Tibial artery (tissue), 4 donors: Measurements from ENCODE around the gene RNF220.

ENCODE experiments used
- DNase-seq, 2 donors: peaks; one replicate each; pipeline ENCODE4 v3.0.0-alpha.2; 2019
- H3K27ac ChIP-seq, 2 donors: fragments of 200-600 bp; sonication (generic) in 1 of 2; 1 replicate in 1 of 2; 2 replicates in 1 of 2; pipeline ENCODE4 v1.5.1; 2018 to 2019; ENCODE audit warnings: mild to moderate bottlenecking in 1 of 2
- H3K27me3 ChIP-seq, 2 donors: fragments of 200-600 bp; sonication (generic) in 1 of 2; one replicate each; pipeline versions ENCODE4 v1.5.1 to v1.6.0; 2016 to 2019
- H3K36me3 ChIP-seq, 3 donors: fragments of 200-600 bp; sonication (generic) in 2 of 3; one replicate each; pipeline ENCODE4 v1.5.1; 2016 to 2019; ENCODE audit warnings: mild to moderate bottlenecking in 2 of 3
- H3K4me1 ChIP-seq, 4 donors: fragments of 200-600 bp; sonication (generic) in 2 of 4; 1 replicate in 3 of 4; 2 replicates in 1 of 4; pipeline ENCODE4 v1.5.1; 2016 to 2019
- H3K4me3 ChIP-seq, 2 donors: fragments of 200-600 bp; sonication (generic) in 1 of 2; 1 replicate in 1 of 2; 2 replicates in 1 of 2; pipeline ENCODE4 v1.5.1; 2018 to 2019; ENCODE audit warnings: mild to moderate bottlenecking in 2 of 2
- H3K9me3 ChIP-seq, 3 donors: fragments of 200-600 bp; sonication (generic) in 1 of 3; one replicate each; pipeline ENCODE4 v1.5.1; 2016 to 2019
- intact Hi-C: fragments of 100-400 bp; cut with DNase I; formaldehyde crosslinking; loops from one replicate; pipeline ENCODE4 v1.15.0; 2023; ENCODE audit warnings: low total_unique reads
- TF ChIP-seq, protein P1 (sequence below), 2 experiments: fragments of 200-600 bp in 1 of 2; fragments of 450-650 bp in 1 of 2; IDR thresholded peaks; one replicate each; pipeline ENCODE4 v1.5.1; 2017 to 2019; ENCODE audit warnings: antibody characterized with exemption in 2 of 2, mild to moderate bottlenecking in 1 of 2, moderate library complexity in 1 of 2

RNF220 gene

DNA sequence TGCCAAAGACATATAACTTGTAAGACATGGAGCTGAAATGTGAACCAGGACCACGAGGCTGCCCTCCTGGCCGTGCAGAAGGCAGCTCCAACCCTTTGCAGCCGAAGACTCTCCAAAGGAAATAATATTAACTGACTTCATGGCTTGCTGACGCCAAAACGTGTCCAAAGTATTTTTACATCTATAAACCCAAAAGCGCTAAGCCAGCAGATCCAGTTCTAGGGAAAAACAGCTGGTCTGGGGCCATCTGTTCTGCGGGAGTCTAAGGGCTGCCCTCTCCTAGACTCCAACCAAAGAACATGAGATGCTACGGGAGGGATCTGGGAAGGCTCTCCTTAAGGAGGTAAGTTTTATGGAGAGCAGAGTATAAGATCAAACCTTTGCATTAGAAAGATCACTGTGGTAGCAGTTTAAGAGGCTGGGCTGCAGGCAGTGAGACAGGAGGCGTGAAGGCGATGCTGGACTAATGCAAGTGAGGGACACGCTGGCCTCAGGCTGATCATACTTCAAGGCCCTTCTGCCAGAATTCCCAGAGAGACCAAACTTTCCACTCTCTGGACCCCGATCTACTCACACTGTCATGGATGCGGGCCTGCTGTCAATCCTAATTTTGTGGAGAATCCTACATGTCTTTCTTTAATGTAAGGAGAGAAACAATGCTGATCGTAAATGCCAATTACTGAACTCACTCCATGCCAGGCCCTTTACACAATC is 268.1 kb downstream of the RNF220 start:
- intact Hi-C loops, result loop anchor here (2.0 kb wide), 1 partner anchor 40 kb away; no protein-coding TSS in a partner anchor
- TF ChIP-seq, protein P1, sequence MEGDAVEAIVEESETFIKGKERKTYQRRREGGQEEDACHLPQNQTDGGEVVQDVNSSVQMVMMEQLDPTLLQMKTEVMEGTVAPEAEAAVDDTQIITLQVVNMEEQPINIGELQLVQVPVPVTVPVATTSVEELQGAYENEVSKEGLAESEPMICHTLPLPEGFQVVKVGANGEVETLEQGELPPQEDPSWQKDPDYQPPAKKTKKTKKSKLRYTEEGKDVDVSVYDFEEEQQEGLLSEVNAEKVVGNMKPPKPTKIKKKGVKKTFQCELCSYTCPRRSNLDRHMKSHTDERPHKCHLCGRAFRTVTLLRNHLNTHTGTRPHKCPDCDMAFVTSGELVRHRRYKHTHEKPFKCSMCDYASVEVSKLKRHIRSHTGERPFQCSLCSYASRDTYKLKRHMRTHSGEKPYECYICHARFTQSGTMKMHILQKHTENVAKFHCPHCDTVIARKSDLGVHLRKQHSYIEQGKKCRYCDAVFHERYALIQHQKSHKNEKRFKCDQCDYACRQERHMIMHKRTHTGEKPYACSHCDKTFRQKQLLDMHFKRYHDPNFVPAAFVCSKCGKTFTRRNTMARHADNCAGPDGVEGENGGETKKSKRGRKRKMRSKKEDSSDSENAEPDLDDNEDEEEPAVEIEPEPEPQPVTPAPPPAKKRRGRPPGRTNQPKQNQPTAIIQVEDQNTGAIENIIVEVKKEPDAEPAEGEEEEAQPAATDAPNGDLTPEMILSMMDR (IDR thresholded peaks at IDR 0.05), result no peak

DNA sequence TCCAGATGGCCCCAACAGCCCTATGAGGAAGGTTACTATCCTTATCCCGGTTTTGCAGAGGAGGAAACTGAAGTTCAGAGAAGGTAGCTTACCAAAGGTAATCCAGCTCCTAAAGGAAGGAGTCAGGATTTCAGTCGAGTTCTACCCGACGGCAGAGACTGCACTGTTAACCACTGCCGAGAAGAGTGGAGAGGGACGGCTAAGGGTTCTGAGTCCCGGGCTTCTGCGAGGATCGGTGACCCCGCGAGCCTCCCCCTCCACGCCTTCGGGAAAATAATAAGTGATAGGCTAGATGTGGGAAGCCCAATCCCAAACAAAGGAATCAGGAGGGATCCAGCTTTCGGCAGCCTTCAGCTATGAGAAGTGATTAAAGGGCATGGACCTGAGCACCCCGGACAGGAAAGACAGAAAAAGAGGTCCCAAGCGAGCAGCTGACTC is 268.6 kb downstream of the RNF220 start:
- DNase-seq, result no peak
- Histone ChIP-seq H3K4me3 (peak overlapping the region; percentile 64 to 74), H3K27ac (peak overlapping the region; percentile 93), H3K36me3 (no peaks in the 10 kb centered on the region), H3K4me1 (peaks cover 0 to 25% (median 19%) of the 10 kb centered on the region in 4 donors), H3K27me3 (peaks cover 0 to 2% of the 10 kb centered on the region in 2 donors), H3K9me3 (no peaks in the 10 kb centered on the region)
- TF ChIP-seq, protein P1 (IDR thresholded peaks at IDR 0.05), result no peak
- intact Hi-C loops, result loop anchor here (2.0 kb wide), 1 partner anchor 41 kb away; no protein-coding TSS in a partner anchor

More for the DNA sequence above, 268.1 kb downstream of the RNF220 start:
- Histone ChIP-seq H3K4me3 (peak overlapping the region; percentile 64 to 74), H3K9me3 (no peaks in the 10 kb centered on the region), H3K36me3 (no peaks in the 10 kb centered on the region), H3K27ac (peak overlapping the region; percentile 93), H3K4me1 (peaks cover 0 to 25% (median 19%) of the 10 kb centered on the region in 4 donors), H3K27me3 (peaks cover 0 to 2% of the 10 kb centered on the region in 2 donors)
- no peak for DNase-seq

DNA sequence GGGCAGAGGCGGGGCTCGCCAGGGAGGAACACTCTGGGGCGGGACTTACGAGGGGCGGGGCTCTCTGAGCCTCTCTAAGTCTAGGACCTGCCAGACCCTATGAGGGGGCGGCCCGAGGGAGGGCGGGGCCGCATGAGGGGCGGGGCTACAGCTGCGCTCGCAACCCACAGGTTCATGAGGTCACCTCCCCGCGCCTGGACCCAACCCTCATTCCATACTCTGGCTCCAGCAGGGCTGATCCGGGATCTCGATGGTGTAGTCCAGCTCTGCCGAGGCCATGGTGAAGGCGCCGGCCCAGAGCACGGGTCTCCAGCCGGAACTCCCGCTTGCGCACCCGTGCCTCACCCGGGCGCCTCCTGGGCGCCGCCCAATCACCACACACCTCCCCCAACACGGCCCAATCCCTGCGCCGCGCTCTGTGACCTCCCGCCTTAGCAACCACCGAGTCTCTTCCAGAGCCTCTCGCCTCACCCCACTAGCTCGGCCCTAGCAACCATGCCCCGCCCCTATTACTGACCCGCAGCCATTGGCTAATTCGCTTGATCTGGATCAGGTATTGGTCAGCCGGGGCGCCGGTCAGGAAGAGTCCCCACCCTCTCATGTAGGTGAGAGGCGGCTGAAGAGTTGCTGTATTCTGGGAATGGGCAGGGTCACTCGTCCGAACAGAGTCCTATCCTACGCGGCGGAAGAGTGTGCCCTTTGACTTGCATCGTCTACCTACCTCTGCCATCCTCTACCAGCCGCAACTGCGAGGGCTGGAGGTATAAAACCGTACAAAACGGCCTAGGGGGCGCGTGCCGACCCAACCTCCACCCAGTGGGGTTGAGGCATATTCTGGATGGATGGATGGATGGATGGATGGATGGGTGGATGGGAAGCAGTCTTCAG is 269.3 kb downstream of the RNF220 start, which contains the start of the genes ARMH1 and TMEM53:
TSS of gene ARMH1 (plus strand) at position 602 of the 888 bp plus-strand sequence. CDS start 14,984 bp downstream, outside the sequence.
TSS of gene TMEM53 (minus strand) at position 369 of the 888 bp plus-strand sequence. CDS start at position 279, 90 bp downstream.
- peaks cover 0 to 25% (median 19%) of the 10 kb centered on the region in 4 donors for H3K4me1 ChIP-seq
- peak; percentile 99 to 100 for DNase-seq
- H3K27me3 ChIP-seq, result peaks cover 0 to 2% of the 10 kb centered on the region in 2 donors
- no peaks in the 10 kb centered on the region for H3K36me3 ChIP-seq
- TF ChIP-seq, protein P1 (IDR thresholded peaks at IDR 0.05), result peak in 1 of 2 experiments; percentile 7
- no peaks in the 10 kb centered on the region for H3K9me3 ChIP-seq
- H3K27ac ChIP-seq, result peak within 1 kb of the TSS; percentile 93
- intact Hi-C loops, result no loop called here
- H3K4me3 ChIP-seq, result peak within 1 kb of the TSS; percentile 64 to 74

DNA sequence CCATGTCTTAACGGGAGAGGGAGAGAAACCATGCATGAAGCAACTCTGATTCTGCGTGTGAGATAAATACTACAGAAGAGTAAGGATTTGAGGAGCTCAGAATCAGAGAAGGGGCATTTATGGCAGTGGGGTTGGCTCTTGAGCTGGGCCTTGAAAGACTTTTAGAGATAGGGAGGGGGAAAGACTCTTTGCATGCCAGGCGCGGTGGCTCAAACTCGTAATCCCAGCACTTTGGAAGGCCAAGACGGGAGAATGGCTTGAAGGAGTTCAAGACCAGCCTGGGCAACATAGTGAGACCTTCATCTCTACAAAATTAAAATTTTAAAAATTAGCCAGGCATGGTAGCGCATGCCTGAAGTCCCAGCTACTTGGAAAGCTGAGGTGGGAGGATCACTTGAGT is 270.1 kb downstream of the RNF220 start:
- intact Hi-C loops, result no loop called here
- H3K27me3 ChIP-seq, result peaks cover 0 to 2% of the 10 kb centered on the region in 2 donors
- DNase-seq, result no peak
- no peaks in the 10 kb centered on the region for H3K9me3 ChIP-seq
- peak overlapping the region; percentile 64 to 74 for H3K4me3 ChIP-seq
- TF ChIP-seq, protein P1 (IDR thresholded peaks at IDR 0.05), result no peak
- peaks cover 0 to 25% (median 19%) of the 10 kb centered on the region in 4 donors for H3K4me1 ChIP-seq
- H3K36me3 ChIP-seq, result no peaks in the 10 kb centered on the region
- H3K27ac ChIP-seq, result peak overlapping the region; percentile 93

DNA sequence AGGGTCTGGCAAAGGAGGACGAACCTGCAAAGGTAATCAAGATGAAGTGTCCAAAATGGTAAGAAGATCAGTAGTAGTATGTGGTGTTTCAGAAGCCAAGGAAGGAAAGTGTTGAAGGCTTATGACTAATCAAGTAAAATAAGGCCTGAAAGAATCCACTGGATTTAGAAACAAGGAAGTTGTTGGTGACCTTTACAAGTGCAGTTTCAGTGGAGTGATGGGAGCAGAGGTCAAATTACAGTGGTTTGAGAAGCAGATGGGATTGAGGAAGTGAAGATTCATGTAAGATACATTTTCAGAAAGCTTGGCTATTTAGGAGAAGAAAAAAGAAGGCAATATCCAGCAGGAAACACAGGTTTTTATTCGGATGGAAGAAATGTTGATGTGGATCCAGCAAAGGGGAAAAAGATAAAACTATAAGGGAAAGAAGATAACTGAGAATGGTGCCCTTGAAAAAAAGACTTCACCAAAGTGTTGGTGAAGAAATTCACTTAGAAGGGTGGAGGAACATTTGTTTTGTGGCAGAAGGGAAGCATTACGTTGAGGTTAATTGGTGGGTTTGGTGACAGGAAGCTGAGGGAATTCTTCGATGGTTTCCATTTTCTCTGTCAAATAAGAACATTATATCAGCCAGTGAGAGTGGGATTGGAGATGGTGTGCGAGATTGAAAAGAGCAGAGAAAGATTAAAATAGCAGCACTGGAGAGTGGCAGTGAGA is 271.6 kb downstream of the RNF220 start:
- H3K9me3 ChIP-seq, result no peaks in the 10 kb centered on the region
- TF ChIP-seq, protein P1 (IDR thresholded peaks at IDR 0.05), result no peak
- peaks cover 0 to 2% of the 10 kb centered on the region in 2 donors for H3K27me3 ChIP-seq
- H3K4me1 ChIP-seq, result peaks cover 0 to 25% (median 19%) of the 10 kb centered on the region in 4 donors
- H3K36me3 ChIP-seq, result no peaks in the 10 kb centered on the region
- no peak overlapping the region for H3K4me3 ChIP-seq
- H3K27ac ChIP-seq, result no peak overlapping the region
- DNase-seq, result no peak
- intact Hi-C loops, result no loop called here
